Pons (tissue), 1 donor: ENCODE results near the gene KRT3.

ENCODE experiments used
- DNase-seq: peaks from one replicate; pipeline ENCODE4 v3.0.0-alpha.2; 2016; ENCODE audit warnings: low spot score

Gene KRT3

GRCh38 chr12:52813885-52814709 is 18.2 kb upstream of the KRT3 start, which contains the start of gene KRT4:
TSS of gene KRT4 (minus strand) at chr12:52814116. CDS start at chr12:52814058, 58 bp downstream.
- no peak for DNase-seq

- no peak for DNase-seq
Observed at GRCh38 chr12:52813203-52813819, 17.4 kb upstream of the KRT3 start.

- DNase-seq = no peak
Observed at GRCh38 chr12:52812749-52813148, 16.8 kb upstream of the KRT3 start.

GRCh38 chr12:52812073-52812400 is 16.1 kb upstream of the KRT3 start:
- DNase-seq = no peak

- DNase-seq = no peak
Observed at GRCh38 chr12:52811191-52812072, 15.5 kb upstream of the KRT3 start.

- DNase-seq = no peak
Observed at GRCh38 chr12:52810554-52810953, 14.6 kb upstream of the KRT3 start.

GRCh38 chr12:52809166-52809565 is 13.2 kb upstream of the KRT3 start:
- DNase-seq = no peak

- DNase-seq = no peak
Observed at GRCh38 chr12:52808573-52809160, 12.8 kb upstream of the KRT3 start.

GRCh38 chr12:52807544-52808470 is 11.9 kb upstream of the KRT3 start:
- DNase-seq = no peak

- DNase-seq = no peak
Observed at GRCh38 chr12:52806821-52807543, 11.1 kb upstream of the KRT3 start.

- no peak for DNase-seq
Observed at GRCh38 chr12:52806169-52806811, 10.4 kb upstream of the KRT3 start.

GRCh38 chr12:52805739-52806138 is 9.8 kb upstream of the KRT3 start:
- DNase-seq = no peak

GRCh38 chr12:52805000-52805399 is 9.1 kb upstream of the KRT3 start:
- DNase-seq = no peak

- no peak for DNase-seq
Observed at GRCh38 chr12:52802442-52802841, 6.5 kb upstream of the KRT3 start.

GRCh38 chr12:52801773-52802172 is 5.9 kb upstream of the KRT3 start:
- DNase-seq = no peak

GRCh38 chr12:52800259-52800917 is 4.5 kb upstream of the KRT3 start:
- no peak for DNase-seq

- DNase-seq = no peak
Observed at GRCh38 chr12:52799505-52800211, 3.7 kb upstream of the KRT3 start.

GRCh38 chr12:52798671-52799504 is 3.0 kb upstream of the KRT3 start:
- no peak for DNase-seq
